Endometrium (tissue), 2 donors: ENCODE results near the gene CEACAM20.
"Not testable (repeated sequence)": the region's sequence is repeated elsewhere in the genome, so short reads cannot be mapped to it uniquely, and the experiment has no call there.

Source experiments
- FAIRE-seq: peaks from 2 replicates; lab custom pipeline; 2012; peaks lifted over from hg19 to GRCh38; lab: Jason Lieb, UNC
- donor health status: control.
- donor health status: control.

Gene CEACAM20

GRCh38 chr19:44476559-44477408 lies 52.7 kb downstream of the CEACAM20 start:
- no peak for FAIRE-seq

- FAIRE-seq: not testable (repeated sequence)
These were observed 60.7 kb downstream of the CEACAM20 start for GRCh38 chr19:44468730-44469129.

GRCh38 chr19:44462600-44463286 lies 66.7 kb downstream of the CEACAM20 start:
- FAIRE-seq: not testable (repeated sequence)
